NCI-H2227 (cell line): ENCODE measurements around the gene HADHA.
"Not testable (repeated sequence)": the region's sequence is repeated elsewhere in the genome, so short reads cannot be mapped to it uniquely, and the experiment has no call there.

Experiments
- DNase-seq: peaks from one replicate; lab custom pipeline; 2025; ENCODE audit not compliant: unreplicated experiment; lab: John Stamatoyannopoulos, UW

The HADHA gene

GRCh38 chr2:26244309-26245230 lies at the start of gene HADHA, which contains the start of gene HADHB:
HADHA (minus strand) TSS chr2:26244632; CDS start chr2:26244596, 36 bp downstream.
HADHB (plus strand) TSS chr2:26244939; CDS start chr2:26254255, 9,316 bp downstream.
- peak; percentile 93 for DNase-seq

DNA sequence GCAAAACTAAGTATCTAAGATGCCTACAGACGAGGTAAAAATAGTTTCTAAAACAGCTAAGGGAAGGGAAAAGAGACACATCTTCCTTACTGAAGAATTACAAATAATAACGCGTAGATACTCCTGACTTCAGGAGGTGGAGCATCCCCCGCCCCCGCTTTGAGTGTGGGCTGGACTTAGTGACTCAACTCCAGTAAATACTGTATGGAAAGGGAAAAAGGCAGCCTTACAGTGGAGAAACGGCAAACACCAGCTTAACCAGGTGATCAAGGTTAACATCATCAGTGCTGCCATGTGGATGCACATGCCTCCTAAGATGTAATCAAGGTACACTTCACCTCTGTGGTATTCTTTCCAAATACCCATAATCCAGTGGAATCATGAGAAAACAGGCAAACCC lies 48.2 kb upstream of the HADHA start:
- DNase-seq, result no peak

GRCh38 chr2:26290001-26290400 lies 45.6 kb upstream of the HADHA start:
- DNase-seq, result no peak

- DNase-seq, result no peak
These were observed 41.5 kb upstream of the HADHA start for GRCh38 chr2:26285931-26286330.

DNA sequence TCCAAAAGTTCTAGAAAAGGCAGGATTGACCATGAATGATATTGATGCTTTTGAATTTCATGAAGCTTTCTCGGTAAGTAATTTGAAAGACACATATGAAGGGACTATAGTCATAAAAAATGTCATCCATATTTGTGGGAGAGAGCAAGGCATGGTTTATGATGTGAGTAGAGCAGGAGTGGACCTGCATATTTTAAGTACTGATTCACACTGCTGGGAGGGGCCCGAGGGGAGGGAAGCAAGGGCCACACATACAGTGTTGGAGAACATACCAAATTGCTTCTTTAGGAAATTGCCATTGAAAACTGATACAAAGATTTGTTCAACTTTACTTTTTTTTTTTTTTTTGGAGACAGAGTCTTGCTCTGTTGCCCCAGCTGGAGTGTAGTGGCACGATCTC lies 39.7 kb upstream of the HADHA start:
- DNase-seq, result no peak

DNA sequence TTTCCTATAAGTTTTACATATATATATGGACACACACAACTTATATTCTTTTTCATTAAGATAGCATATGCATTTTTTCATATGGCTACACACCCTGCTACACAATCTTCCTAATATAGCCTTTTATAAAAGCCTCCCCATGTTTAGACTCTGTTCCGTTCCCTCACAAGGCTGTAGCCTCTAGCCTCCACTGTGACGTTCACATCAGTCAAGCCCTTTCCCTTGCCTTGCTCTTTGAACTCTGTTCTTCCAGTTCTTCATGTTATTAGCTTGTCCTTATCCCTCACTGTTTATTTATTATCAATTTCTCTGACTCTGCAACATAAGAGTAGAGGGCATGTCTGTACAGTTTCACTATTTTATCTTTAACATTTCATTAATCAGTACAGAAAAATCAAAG lies 39.2 kb upstream of the HADHA start:
- no peak for DNase-seq

- no peak for DNase-seq
These were observed 36.8 kb upstream of the HADHA start for GRCh38 chr2:26281226-26281625.

GRCh38 chr2:26279886-26280285 lies 35.5 kb upstream of the HADHA start:
- no peak for DNase-seq

GRCh38 chr2:26276484-26277227 lies 32.2 kb upstream of the HADHA start:
- DNase-seq, result no peak

GRCh38 chr2:26274058-26274613 lies 29.7 kb upstream of the HADHA start:
- DNase-seq, result peak; percentile 30

- no peak for DNase-seq
These were observed 29.1 kb upstream of the HADHA start for GRCh38 chr2:26273501-26273900.

DNA sequence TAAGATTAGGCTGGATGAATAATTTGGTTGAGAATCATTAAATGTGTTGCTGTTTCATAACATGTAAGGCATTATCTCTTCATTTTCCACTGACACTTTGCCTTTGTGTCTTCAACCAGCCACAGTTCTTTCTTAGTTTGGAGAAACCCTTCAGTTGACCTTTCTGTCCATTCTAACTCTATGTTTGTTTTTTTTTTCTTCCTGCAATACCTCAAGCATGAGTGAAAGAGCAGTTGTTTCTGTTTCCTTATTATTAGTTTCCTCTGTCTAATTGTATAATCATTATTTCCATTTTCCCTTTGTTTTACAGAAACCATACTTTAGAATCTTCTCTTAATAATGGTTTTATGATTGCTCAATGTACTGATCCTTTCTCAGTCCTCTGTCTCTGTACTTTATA lies 25.9 kb upstream of the HADHA start:
- no peak for DNase-seq

DNA sequence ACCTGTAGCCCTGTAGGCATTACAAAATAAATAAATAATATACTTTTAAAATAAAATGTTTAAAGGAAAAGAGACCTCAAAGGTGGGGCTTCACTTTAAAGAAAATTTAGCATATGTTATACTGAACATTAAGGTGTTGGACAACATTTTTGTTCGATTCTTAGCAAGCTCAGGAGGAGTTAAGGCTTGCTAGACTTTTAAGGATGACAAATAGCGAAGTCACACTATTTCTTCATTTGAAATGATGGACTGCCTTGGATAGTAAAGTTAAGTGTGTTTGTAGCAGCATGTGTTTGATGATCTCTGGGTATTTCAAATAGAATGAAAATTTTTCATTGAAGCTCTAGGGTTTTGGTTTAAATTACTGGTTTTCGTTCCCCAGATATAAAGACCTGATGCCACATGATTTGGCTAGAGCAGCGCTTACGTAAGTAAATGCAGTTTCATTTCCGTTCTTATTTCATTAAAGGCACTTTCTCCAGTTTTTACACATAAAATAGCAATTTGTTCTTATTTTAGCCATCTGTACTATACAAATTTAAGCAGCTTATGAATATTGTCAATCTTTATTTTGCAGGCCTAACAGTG lies 25.2 kb upstream of the HADHA start:
- DNase-seq, result no peak

GRCh38 chr2:26268670-26269385 lies 24.4 kb upstream of the HADHA start:
- not testable (repeated sequence) for DNase-seq

- no peak for DNase-seq
These were observed 23.8 kb upstream of the HADHA start for GRCh38 chr2:26268213-26268612.

- not testable (repeated sequence) for DNase-seq
These were observed 14.4 kb upstream of the HADHA start for GRCh38 chr2:26258836-26259235.

GRCh38 chr2:26255759-26256384 lies 11.4 kb upstream of the HADHA start:
- DNase-seq, result no peak

DNA sequence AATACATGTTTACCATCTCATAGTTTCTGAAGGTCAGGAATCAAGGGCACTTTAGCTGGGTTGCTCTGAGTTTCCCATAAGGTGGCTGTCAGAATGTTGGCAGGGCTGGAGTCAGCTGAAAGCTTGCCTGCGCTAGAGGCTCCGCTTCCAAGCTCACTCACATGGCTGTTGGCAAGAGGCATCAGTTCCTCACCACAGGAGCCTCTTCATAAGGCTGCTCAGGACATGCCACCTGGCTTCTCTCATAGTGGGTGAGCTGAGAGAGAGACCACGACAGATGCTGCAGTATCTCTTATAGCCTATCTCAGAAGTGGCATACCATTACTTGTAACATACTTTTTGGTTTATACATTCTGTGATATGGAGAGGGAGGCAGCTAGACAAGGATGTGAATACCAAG lies 7.5 kb upstream of the HADHA start:
- DNase-seq, result peak; percentile 11

DNA sequence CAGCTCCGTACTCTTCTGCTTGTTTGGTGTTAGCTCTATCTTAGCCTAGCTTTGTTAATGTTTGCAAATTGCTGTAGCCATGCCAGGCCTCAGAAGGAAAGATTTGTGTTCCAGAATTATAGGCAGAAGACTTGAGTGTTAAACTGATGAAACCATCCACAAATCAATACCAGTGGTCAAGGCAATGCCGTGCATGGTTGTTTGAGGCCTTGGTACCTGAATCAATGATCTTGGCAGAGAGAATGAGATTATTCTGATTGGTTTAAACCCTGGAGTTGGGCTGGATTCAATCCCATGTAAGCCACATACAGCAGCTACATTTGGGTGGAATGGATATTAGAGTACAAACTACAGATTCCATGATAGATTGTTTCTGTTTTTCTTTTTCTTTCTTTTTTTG lies 5.2 kb upstream of the HADHA start:
- no peak for DNase-seq

DNA sequence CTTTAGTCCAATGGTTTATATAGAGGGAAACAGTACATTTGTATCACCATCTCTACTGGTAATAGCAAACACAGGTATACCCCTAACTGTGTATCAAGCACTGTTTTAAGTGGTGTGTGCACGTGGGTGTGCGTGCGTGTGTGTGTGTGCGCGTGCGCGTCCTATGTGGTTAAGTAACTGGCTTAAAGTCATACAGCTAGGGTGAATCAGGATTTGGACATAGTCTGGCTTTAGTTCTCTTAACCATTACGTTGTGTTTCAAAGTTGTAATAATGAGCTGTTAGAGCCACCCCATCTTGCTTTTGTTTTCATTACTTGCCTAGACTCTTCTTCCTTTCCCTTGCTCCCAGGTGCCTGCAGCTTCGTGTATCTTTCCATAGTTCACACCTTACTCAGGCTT lies 2.4 kb upstream of the HADHA start:
- DNase-seq, result peak; percentile 23
